Umbilical cord (tissue), 2 donors: ENCODE data around the gene TNFSF9. TPM values are rescaled to one million over a fixed set of nuclear protein-coding genes. Genes with fewer than 3 reads are reported as not detected.
"Not testable (repeated sequence)": the region's sequence is repeated elsewhere in the genome, so short reads cannot be mapped to it uniquely, and the experiment has no call there.

Source experiments
- DNase-seq: peaks from one replicate; pipeline ENCODE4 v3.0.0-alpha.2; 2015; ENCODE audit warnings: low spot score
- total RNA-seq: library from RNA; depleted of rRNA; stranded (reverse); fragments of >200 nt; gene quantifications from one replicate; pipeline ENCODE4 v1.2.3, GENCODE V29; 2014; ENCODE audit warnings: low replicate concordance; ENCODE audit not compliant: insufficient read depth

The TNFSF9 gene
- total RNA-seq, 1 donor from 2014 or later, result not detected

DNA sequence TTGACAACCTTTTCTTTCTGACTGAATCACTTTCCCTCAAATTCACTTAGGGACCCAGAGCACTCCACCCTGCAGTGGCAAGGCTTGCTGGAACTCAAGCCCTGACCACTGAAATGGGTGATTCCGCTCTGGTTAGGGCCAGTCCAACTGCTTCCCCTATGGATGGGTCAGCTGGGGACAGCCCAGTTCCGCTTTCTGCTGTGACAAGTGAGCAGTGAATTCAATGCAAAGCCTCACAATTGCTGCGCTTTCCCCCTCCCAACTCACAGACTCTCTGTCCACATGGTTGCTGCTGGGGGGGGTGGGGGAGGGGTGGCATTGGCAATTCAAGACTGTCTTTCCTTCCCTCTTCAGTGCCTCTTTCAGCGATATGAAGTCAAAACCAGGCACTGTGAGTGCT is 41.4 kb downstream of the TNFSF9 start:
- no peak for DNase-seq

DNA sequence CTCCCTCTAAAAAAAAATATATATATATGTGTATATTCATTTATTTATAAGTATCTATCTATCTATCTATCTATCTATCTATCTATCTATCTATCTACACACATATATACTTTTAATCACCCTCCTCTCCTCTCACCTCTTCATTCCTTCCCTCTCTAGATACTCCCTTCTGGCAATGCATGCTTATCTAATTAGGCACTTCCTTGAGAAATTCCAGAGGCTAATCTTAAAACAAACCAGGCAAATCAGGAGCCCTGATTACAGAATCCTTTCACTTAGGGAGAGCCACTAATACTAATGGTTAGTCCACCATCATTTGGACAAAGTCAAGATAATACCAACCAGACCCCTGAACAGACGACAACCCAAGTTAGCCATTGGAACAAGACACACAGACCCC is 42.5 kb downstream of the TNFSF9 start:
- no peak for DNase-seq

DNA sequence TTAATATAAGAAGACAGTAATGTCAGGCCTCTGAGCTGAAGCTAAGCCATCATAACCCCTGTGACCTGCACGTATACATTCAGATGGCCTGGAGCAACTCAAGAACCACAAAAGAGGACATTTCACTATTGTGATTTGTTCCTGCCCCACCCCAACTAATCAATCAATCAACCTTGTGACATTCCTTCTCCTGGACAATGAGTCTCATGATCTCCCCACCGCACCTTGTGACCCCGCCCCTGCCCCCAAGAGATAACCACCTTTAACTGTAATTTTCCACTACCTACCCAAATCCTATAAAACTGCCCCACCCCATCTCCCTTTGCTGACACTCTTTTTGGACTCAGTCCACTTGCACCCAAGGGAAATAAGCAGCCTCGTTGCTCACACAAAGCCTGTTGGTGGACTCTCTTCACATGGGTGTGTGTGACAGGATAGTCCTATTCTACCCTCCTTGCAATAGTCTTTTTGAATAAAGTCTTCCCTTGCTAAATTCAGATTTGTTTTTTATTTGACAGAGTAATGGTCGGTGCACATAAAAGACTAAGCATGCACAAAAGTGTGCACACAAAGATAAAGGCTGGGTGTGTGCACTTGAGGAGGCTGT is 46.1 kb downstream of the TNFSF9 start:
- DNase-seq, result no peak

DNA sequence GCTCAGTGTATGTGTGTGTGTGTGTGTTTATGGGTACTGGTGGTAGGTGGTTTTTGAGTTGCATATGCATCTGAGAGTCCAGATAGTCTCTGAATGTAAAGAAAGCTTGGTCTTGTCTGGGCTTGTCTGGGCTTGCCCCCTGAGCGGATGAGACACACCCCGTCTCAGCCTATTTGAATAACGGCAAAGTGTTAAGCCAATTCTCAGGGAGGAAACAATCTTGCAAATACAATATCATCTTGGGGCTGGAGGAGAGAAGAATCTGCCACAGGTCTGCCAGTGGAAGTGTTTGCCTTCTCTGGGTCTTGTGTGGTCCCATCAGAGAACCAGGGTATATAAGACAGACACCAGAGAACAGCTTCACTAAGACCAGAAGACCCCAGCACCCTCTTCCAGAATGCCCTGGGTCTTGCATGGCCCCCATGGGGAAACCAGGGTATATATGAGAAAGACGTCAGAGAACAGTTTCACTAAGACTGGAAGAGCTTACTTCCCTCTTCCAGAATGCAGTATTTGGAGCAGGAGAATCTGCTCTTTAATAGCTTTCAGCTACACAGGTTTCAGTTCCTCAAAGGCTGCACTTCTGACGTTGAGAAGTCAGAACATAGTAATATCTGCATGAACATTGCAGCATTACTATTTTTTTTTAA is 46.8 kb downstream of the TNFSF9 start:
- DNase-seq, result peak; percentile 30

DNA sequence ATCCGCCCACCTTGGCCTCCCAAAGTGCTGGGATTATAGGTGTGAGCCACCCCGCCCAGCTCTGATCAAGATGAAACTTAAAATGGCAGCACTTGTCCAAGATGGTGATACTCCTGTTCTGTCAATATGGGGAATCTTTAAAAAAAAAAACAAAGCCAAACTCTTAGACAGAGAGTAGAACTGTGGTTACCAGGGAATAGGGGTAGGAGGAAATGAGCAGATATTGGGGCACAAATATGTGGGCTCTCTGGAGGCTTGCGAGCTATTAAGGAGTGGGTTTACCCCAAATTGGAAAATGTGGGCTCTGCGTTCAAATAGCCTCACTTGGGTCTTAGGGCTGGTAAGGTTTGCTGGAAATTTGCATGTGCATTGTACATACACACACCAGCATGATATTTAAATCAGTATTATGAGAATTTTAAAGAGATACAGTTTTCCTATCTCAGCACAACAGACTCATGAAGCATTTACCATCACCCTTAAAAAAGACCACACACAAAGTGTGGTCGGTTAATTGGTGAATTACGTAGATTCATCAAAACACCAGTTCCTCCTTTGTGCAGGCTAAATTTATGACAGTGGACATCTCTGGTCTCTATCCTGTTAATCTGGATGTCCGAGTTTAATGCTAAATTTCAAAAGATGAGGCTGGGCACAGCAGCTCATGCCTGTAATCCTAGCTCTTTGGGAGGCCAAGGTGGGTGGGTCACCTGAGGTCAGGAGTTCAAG is 48.8 kb downstream of the TNFSF9 start:
- DNase-seq, result no peak

DNA sequence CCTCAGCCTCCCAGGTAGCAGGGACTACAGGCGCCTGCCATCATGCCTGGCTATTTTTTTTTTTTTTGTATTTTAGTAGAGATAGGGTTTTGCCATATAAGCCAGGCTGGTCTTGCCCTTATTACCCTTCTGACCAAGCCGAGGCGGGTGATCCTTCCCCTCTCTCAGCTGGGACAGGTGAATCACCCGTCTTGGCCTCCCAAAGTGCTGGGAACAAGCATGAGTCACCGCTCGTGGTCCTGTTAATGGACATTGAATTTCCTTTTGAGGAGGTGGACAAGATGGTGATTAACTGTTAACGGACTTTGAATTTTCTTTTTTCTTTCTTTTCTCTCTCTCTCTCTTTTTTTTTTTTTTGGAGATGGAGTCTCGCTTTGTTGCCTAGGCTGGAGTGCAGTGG is 49.5 kb downstream of the TNFSF9 start:
- no peak for DNase-seq

DNA sequence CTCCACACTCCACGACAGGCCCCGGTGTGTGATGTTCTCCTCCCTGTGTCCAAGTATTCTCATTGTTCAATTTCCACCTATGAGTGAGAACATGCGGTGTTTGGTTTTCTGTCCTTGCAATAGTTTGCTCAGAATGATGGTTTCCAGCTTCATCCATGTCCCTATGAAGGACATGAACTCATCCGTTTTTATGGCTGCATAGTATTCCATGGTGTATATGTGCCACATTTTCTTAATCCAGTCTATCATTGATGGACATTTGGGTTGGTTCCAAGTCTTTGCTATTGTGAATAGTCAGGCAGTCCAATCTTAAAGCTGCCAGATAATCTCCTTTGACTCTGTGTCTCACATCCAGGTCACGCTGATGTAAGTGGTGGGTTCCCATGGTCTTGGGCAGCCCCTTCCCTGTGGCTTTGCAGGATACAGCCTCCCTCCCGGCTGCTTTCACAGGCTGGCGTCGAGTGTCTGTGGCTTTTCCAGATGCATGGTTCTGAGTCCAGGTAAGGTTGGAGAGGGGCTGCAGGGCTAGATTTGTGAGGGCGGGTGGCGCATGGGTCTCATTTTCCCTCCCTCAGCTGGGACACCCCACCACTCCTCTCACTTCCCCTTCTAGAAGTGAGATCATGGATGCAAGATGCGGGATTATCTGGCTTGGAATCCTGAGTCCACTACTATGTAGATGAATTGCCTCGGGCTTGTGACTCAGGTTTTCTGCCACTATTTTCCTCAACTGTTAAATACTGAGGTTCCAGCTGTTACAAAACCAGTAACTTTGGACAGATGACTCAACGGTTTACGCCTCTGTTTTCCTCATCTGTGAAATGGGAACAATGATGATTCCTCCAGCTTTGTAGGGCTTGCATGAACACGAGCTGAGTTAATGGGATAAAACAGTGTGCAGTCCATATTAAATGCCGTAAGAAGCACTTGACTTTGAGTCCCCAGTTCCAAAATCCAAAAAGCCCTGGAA is 52.0 kb downstream of the TNFSF9 start:
- DNase-seq, result not testable (repeated sequence)

Other genes with a start within 250 kb of the TNFSF9 start
- not detected for gene ACER1, start 197.4 kb upstream of the TNFSF9 start, total RNA-seq
- 49.4 TPM for gene CLPP, start 169.5 kb upstream of the TNFSF9 start, total RNA-seq
- gene ALKBH7, start 158.2 kb upstream of the TNFSF9 start, total RNA-seq, result 97.5 TPM
- 3.1 TPM for gene PSPN, start 155.1 kb upstream of the TNFSF9 start, total RNA-seq
- 29.4 TPM for gene GTF2F1, start 137.9 kb upstream of the TNFSF9 start, total RNA-seq
- 42.4 TPM for gene KHSRP, start 106.2 kb upstream of the TNFSF9 start, total RNA-seq
- gene SLC25A41, start 97.3 kb upstream of the TNFSF9 start, total RNA-seq, result not detected
- 26.7 TPM for gene SLC25A23, start 71.2 kb upstream of the TNFSF9 start, total RNA-seq
- gene CRB3, start 66.8 kb upstream of the TNFSF9 start, total RNA-seq, result 9.1 TPM
- gene DENND1C, start 49.2 kb upstream of the TNFSF9 start, total RNA-seq, result not detected
- not detected for gene TUBB4A, start 28.7 kb upstream of the TNFSF9 start, total RNA-seq
- gene CD70, start 60.1 kb downstream of the TNFSF9 start, total RNA-seq, result not detected
- gene TNFSF14, start 139.1 kb downstream of the TNFSF9 start, total RNA-seq, result 0.72 TPM
- 48.4 TPM for gene C3, start 189.6 kb downstream of the TNFSF9 start, total RNA-seq
- gene GPR108, start 206.6 kb downstream of the TNFSF9 start, total RNA-seq, result 36.8 TPM
- gene TRIP10, start 208.7 kb downstream of the TNFSF9 start, total RNA-seq, result 79.2 TPM
- 6.3 TPM for gene SH2D3A, start 236.4 kb downstream of the TNFSF9 start, total RNA-seq
- gene VAV1, start 241.7 kb downstream of the TNFSF9 start, total RNA-seq, result 8.2 TPM